HepG2 (cell line): ENCODE results near the gene SLC13A1. TPM values are rescaled to one million over a fixed set of nuclear protein-coding genes. Genes with fewer than 3 reads are reported as not detected.

Experiments used
- ATAC-seq: fragments of 200-7000 bp; cut with Tn5 transposase; 3 replicates; pipeline ENCODE4 v1.9.1; 2020; ENCODE audit warnings: mild to moderate bottlenecking, moderate library complexity
- BruUV-seq: library from RNA; stranded (reverse); fragments of 400-500 nt; replicated peaks from 2 replicates; lab custom pipeline; 2021; lab: Mats Ljungman, UMichigan
- CTCF ChIA-PET: fragments of 300-600 bp; formaldehyde crosslinking; extraction: SDS; loops from one replicate; lab custom pipeline; 2021; ENCODE audit warnings: low total read pairs, inconsistent platforms, low intra/inter-chr PET ratio; lab: Yijun Ruan, JAX
- POLR2A ChIA-PET: fragments of 350-600 bp; sonication (Branson Sonifier 250); formaldehyde crosslinking; loops from one replicate; lab custom pipeline; 2020; ENCODE audit warnings: antibody characterized with exemption, inconsistent platforms; lab: Yijun Ruan, JAX
- DNase-seq: peaks from one replicate; pipeline ENCODE4 v3.0.0-alpha.2; 2015; ENCODE audit warnings: low spot score
- FAIRE-seq: peaks from 3 replicates; lab custom pipeline; 2011; peaks lifted over from hg19 to GRCh38; lab: Jason Lieb, UNC
- H2AFZ ChIP-seq: one replicate; pipeline ENCODE4 v1.6.1; 2011; ENCODE audit warnings: low read length, inconsistent platforms
- H3K27ac ChIP-seq: fragments of 300-600 bp; 3 replicates; pipeline ENCODE4 v1.8.0; 2011; ENCODE audit warnings: mixed run types, mild to moderate bottlenecking, mixed read lengths, low read length, inconsistent platforms; ENCODE audit not compliant: insufficient read depth; ENCODE audit errors: extremely low read length
- H3K27me3 ChIP-seq, 2 experiments: fragments of 200-600 bp in 1 of 2; 2 replicates in 1 of 2; 3 replicates in 1 of 2; pipeline versions ENCODE4 v1.6.0 to v1.8.0; 2011; ENCODE audit warnings: low read length in 2 of 2, mild to moderate bottlenecking in 2 of 2, moderate library complexity in 2 of 2, inconsistent platforms in 1 of 2; ENCODE audit not compliant: insufficient read depth in 2 of 2, control insufficient read depth in 1 of 2
- H3K36me3 ChIP-seq, 2 experiments: fragments of 200-600 bp in 1 of 2; replicated peaks in 1 of 2; 2 replicates in 1 of 2; 3 replicates in 1 of 2; pipeline versions ENCODE4 v1.5.1 to v1.8.0; 2011; ENCODE audit warnings: low read length in 2 of 2, inconsistent platforms in 1 of 2; ENCODE audit not compliant: insufficient read depth in 2 of 2, control insufficient read depth in 1 of 2
- H3K4me1 ChIP-seq: 2 replicates; pipeline ENCODE4 v1.5.1; 2012; ENCODE audit warnings: low read length, inconsistent platforms; ENCODE audit not compliant: insufficient read depth
- H3K4me2 ChIP-seq: 2 replicates; pipeline ENCODE4 v1.6.0; 2011; ENCODE audit warnings: low read depth, low read length, inconsistent platforms
- H3K4me3 ChIP-seq, 3 experiments: fragments of 200-600 bp in 1 of 3; sonication (generic), shearing (Covaris generic) in 1 of 3; replicated peaks in 1 of 3; 2 replicates each; pipeline ENCODE4 v1.5.1; 2011 to 2016; ENCODE audit warnings: low read length in 3 of 3, inconsistent platforms in 2 of 3, low read depth in 2 of 3, mild to moderate bottlenecking in 2 of 3, control low read depth in 1 of 3, mixed read lengths in 1 of 3; ENCODE audit not compliant: insufficient read depth in 1 of 3
- H3K79me2 ChIP-seq: one replicate; pipeline ENCODE4 v1.6.1; 2011; ENCODE audit warnings: low read length, inconsistent platforms; ENCODE audit not compliant: insufficient read depth
- H3K9ac ChIP-seq: 2 replicates; pipeline ENCODE4 v1.6.0; 2011; ENCODE audit warnings: mild to moderate bottlenecking, low read depth, low read length, inconsistent platforms; ENCODE audit not compliant: insufficient read depth
- H3K9me3 ChIP-seq: 2 replicates; pipeline ENCODE4 v1.5.1; 2012; ENCODE audit warnings: mild to moderate bottlenecking, low read length
- H4K20me1 ChIP-seq: 2 replicates; pipeline ENCODE4 v1.6.0; 2011; ENCODE audit warnings: inconsistent platforms, mild to moderate bottlenecking, low read length, moderate library complexity; ENCODE audit not compliant: insufficient read depth
- AGO2 ChIP-seq: fragments of 200-400 bp; formaldehyde crosslinking; optimal IDR thresholded peaks from 2 replicates; pipeline ENCODE3; 2017; ENCODE audit warnings: mild to moderate bottlenecking, low read depth, low read length, moderate library complexity
- FOXA3 ChIP-seq: IDR thresholded peaks from 2 replicates; pipeline ENCODE4 v1.6.1; 2016; ENCODE audit warnings: missing genetic modification reagents, missing compliant biosample characterization
- MIXL1 ChIP-seq: IDR thresholded peaks from 2 replicates; pipeline ENCODE4 v1.6.1; 2016
- NCOA2 ChIP-seq: sonication (generic); formaldehyde crosslinking; IDR thresholded peaks from 2 replicates; pipeline ENCODE4 v1.8.0; 2022; ENCODE audit warnings: inconsistent platforms
- NFYB ChIP-seq: sonication (generic); formaldehyde crosslinking; IDR thresholded peaks from 2 replicates; pipeline ENCODE4 v1.4.0; 2020; ENCODE audit warnings: missing genetic modification reagents
- SETDB1 ChIP-seq: sonication (generic); formaldehyde crosslinking; IDR thresholded peaks from 2 replicates; pipeline ENCODE4 v1.5.1; 2020; ENCODE audit warnings: missing genetic modification reagents, mild to moderate bottlenecking, borderline replicate concordance
- ZFP62 ChIP-seq: sonication (generic); formaldehyde crosslinking; IDR thresholded peaks from 2 replicates; pipeline ENCODE4 v1.4.0; 2020; ENCODE audit warnings: missing genetic modification reagents
- ZNF317 ChIP-seq: sonication (generic); formaldehyde crosslinking; IDR thresholded peaks from 2 replicates; pipeline ENCODE4 v1.5.0; 2020; ENCODE audit warnings: mild to moderate bottlenecking, missing genetic modification reagents
- ZNF33A ChIP-seq: sonication (generic); formaldehyde crosslinking; IDR thresholded peaks from 2 replicates; pipeline ENCODE4 v1.5.1; 2020; ENCODE audit warnings: missing genetic modification reagents, mild to moderate bottlenecking, moderate library complexity, borderline replicate concordance
- ZNF850 ChIP-seq: sonication (generic); formaldehyde crosslinking; conservative IDR thresholded peaks from 2 replicates; pipeline ENCODE4 v1.9.0; 2021; ENCODE audit warnings: mild to moderate bottlenecking, missing genetic modification reagents
- WGBS: methylation state at CpG from one replicate; pipeline ENCODE4 v1.1.6; 2017; ENCODE audit warnings: low lambda C conversion rate; 5-methylcytosine and 5-hydroxymethylcytosine counted together
- in situ Hi-C: cut with HindIII; loops from 2 replicates; pipeline ENCODE4 v1.10.0; 2017; ENCODE audit warnings: low pct_unique_long_range_greater_than_20kb; ENCODE audit not compliant: extremely low pct_ligation_motif_present
- intact Hi-C: fragments of 100-400 bp; cut with micrococcal nuclease; formaldehyde crosslinking; loops from one replicate; pipeline ENCODE4 v1.10.0; 2022; ENCODE audit not compliant: unreplicated experiment
- polyA plus RNA-seq, 8 experiments: library from polyadenylated mRNA; depleted of rRNA in 3 of 8; stranded (reverse) in 7 of 8; unstranded in 1 of 8; fragments of >200 nt; fragmentation: Illumina TruSeq in 4 of 8; extraction: Trizol in 4 of 8; gene quantifications; 2 replicates each; pipeline versions ENCODE4 v1.2.1 to v1.2.3, GENCODE V29; 2011 to 2016; ENCODE audit warnings: low read depth in 4 of 8, missing spikeins in 1 of 8, mixed read lengths in 1 of 8; ENCODE audit not compliant: insufficient read depth in 1 of 8
- total RNA-seq, 5 experiments: library from RNA; depleted of rRNA; stranded (reverse); fragments of >200 nt; fragmentation: Illumina TruSeq; extraction: Trizol; gene quantifications; 2 replicates each; pipeline ENCODE4 v1.2.3, GENCODE V29; 2016; ENCODE audit warnings: low read depth in 1 of 5
- TF ChIP-seq, protein P1 (sequence below): sonication (generic); formaldehyde crosslinking; IDR thresholded peaks from 2 replicates; pipeline ENCODE4 v1.4.0; 2020; ENCODE audit warnings: missing genetic modification reagents

SLC13A1 gene
- total and polyA plus RNA-seq, 2 of the 13 experiments (the other 11 are each of a cell fraction or from before 2014, with no cell fraction given): not detected

DNA sequence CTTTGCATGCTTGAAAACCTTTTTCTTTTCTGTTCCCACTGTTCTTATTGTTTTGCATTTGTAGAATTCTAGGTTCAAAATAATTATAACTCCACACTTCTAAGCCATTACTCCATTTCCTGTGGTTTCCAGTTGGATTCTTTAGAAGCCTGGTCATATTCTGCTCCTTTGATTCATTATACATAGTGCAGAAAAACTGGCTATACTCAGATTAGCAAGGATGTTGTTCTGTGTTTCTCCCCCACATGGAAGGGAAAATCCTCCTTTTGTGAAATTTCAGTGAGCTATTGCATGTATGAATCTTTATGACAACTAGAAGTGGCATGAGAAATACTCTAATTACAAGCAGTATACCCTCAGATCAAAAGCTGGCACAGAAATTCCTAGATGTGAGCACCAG, 79.5 kb downstream of the SLC13A1 start (continued):
- no peak for TF ChIP-seq NFYB (CRISPR knock-in tag)

DNA sequence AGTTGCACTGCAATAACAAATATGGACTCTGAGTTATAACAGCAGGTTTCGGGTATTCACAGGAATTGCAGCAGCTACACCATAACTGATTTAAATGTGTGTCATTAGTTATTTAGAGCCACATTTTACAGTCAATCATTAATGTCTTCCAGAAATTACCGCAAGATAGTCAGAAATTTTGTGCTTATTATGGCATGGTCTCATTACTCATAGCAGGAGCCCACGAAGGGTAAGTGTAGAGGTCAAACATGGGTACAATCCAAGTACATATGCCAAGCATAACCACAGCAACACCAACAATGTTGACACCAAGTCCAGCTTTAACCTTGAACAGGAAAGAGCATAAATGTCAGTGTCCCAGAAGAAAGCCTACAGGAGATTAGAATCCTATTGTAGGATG, 84.4 kb downstream of the SLC13A1 start:
- Histone ChIP-seq H3K79me2 (no peaks in the 10 kb centered on the region), H3K27ac (no peak overlapping the region), H3K4me1 (no peaks in the 10 kb centered on the region), H3K9me3 (no peaks in the 10 kb centered on the region), H3K4me3 (no peak overlapping the region), H4K20me1 (no peaks in the 10 kb centered on the region), H2AFZ (no peak overlapping the region), H3K27me3 (no peaks in the 10 kb centered on the region), H3K36me3 (no peaks in the 10 kb centered on the region), H3K9ac (no peak overlapping the region), H3K4me2 (no peak overlapping the region)
- ChIA-PET CTCF (no interaction called here), POLR2A (no interaction called here)
- BruUV-seq: no TSS peak
- ATAC-seq: no peak
- in situ Hi-C loops: no loop called here
- TF ChIP-seq ZNF850 (CRISPR knock-in tag): no peak
- TF ChIP-seq NCOA2: no peak
- TF ChIP-seq ZFP62 (CRISPR knock-in tag): no peak
- TF ChIP-seq AGO2: no peak
- TF ChIP-seq ZNF317: no peak
- TF ChIP-seq FOXA3 (CRISPR knock-in tag): no peak
- TF ChIP-seq, protein P1, sequence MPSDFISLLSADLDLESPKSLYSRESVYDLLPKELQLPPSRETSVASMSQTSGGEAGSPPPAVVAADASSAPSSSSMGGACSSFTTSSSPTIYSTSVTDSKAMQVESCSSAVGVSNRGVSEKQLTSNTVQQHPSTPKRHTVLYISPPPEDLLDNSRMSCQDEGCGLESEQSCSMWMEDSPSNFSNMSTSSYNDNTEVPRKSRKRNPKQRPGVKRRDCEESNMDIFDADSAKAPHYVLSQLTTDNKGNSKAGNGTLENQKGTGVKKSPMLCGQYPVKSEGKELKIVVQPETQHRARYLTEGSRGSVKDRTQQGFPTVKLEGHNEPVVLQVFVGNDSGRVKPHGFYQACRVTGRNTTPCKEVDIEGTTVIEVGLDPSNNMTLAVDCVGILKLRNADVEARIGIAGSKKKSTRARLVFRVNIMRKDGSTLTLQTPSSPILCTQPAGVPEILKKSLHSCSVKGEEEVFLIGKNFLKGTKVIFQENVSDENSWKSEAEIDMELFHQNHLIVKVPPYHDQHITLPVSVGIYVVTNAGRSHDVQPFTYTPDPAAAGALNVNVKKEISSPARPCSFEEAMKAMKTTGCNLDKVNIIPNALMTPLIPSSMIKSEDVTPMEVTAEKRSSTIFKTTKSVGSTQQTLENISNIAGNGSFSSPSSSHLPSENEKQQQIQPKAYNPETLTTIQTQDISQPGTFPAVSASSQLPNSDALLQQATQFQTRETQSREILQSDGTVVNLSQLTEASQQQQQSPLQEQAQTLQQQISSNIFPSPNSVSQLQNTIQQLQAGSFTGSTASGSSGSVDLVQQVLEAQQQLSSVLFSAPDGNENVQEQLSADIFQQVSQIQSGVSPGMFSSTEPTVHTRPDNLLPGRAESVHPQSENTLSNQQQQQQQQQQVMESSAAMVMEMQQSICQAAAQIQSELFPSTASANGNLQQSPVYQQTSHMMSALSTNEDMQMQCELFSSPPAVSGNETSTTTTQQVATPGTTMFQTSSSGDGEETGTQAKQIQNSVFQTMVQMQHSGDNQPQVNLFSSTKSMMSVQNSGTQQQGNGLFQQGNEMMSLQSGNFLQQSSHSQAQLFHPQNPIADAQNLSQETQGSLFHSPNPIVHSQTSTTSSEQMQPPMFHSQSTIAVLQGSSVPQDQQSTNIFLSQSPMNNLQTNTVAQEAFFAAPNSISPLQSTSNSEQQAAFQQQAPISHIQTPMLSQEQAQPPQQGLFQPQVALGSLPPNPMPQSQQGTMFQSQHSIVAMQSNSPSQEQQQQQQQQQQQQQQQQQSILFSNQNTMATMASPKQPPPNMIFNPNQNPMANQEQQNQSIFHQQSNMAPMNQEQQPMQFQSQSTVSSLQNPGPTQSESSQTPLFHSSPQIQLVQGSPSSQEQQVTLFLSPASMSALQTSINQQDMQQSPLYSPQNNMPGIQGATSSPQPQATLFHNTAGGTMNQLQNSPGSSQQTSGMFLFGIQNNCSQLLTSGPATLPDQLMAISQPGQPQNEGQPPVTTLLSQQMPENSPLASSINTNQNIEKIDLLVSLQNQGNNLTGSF (CRISPR knock-in tag): no peak
- TF ChIP-seq SETDB1 (CRISPR knock-in tag): no peak
- TF ChIP-seq ZNF33A (CRISPR knock-in tag): no peak
- no peak for TF ChIP-seq MIXL1 (CRISPR knock-in tag)
- FAIRE-seq: no peak
- intact Hi-C loops: no loop called here
- DNase-seq: no peak
- WGBS: 56% methylated on average over 3 of the region's 3 CpGs
